ENCODE data around the gene ANKRD44. TPM values are rescaled to one million over a fixed set of nuclear protein-coding genes. Genes with fewer than 3 reads are reported as not detected.
A peak's percentile ranks its signal among the peaks of the same experiment; 100 is the strongest.

Gene ANKRD44
- total RNA-seq, 1 donor from 2014 or later = 3.4 TPM

GRCh38 chr2:197115325-197115724 is 195.3 kb downstream of the ANKRD44 start:
- no peak overlapping the region for H3K27ac ChIP-seq
- DNase-seq (ENCODE audit: low spot score) = no peak
- no peaks in the 10 kb centered on the region for H3K79me2 ChIP-seq (ENCODE audit: low read depth)
- Mint-ChIP-seq H3K27me3 (ENCODE audit: insufficient read depth, low read depth) (no peaks in the 10 kb centered on the region), H3K27ac (no peak overlapping the region), H3K4me1 (no peaks in the 10 kb centered on the region), H3K4me3 (no peak overlapping the region), H3K36me3 (no peaks in the 10 kb centered on the region), H3K9me3 (peaks cover 2% of the 10 kb centered on the region)
- H3K9me3 ChIP-seq (ENCODE audit: low read depth) = no peaks in the 10 kb centered on the region
- H4K20me1 ChIP-seq (ENCODE audit: low read depth) = no peaks in the 10 kb centered on the region
- H3K27me3 ChIP-seq = no peaks in the 10 kb centered on the region
- H3K36me3 ChIP-seq = no peaks in the 10 kb centered on the region
- no peak overlapping the region for H3K4me2 ChIP-seq
- TF ChIP-seq EZH2phosphoT487 (IDR thresholded peaks at IDR 0.05) = no peak
- no peak overlapping the region for H2AFZ ChIP-seq (replicated peaks)
- H3K4me3 ChIP-seq = no peak overlapping the region
- no peaks in the 10 kb centered on the region for H3K4me1 ChIP-seq
- no peak overlapping the region for H3K9ac ChIP-seq
- H3F3A ChIP-seq (ENCODE audit: low read depth) = no peaks in the 10 kb centered on the region

DNA sequence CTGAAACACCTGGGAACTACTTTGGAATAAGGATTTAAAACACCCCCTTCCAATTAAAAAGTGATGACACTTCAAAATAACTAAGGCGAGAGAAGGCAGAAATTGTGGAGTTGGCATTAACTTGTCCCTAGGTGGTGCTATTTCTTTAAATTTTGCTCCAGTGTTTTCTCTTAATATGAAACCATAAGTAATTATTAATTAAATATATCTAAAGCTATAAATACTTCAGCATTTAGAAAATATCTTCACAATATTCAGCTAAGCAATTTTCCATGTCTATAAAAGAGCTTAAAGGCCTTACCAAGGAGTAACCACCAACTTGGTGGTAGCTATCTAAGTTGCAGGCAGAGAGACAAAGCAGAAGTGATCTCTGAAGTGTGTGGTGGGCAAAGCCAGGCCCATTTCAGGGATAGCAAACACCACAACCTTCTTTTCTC is 197.3 kb downstream of the ANKRD44 start:
- Histone ChIP-seq H3F3A (ENCODE audit: low read depth) (no peaks in the 10 kb centered on the region), H3K9ac (no peak overlapping the region), H4K20me1 (ENCODE audit: low read depth) (no peaks in the 10 kb centered on the region), H3K4me1 (no peaks in the 10 kb centered on the region), H3K9me3 (ENCODE audit: low read depth) (no peaks in the 10 kb centered on the region), H3K4me2 (no peak overlapping the region), H3K79me2 (ENCODE audit: low read depth) (no peaks in the 10 kb centered on the region), H3K27me3 (no peaks in the 10 kb centered on the region), H3K27ac (no peak overlapping the region), H3K4me3 (no peak overlapping the region), H2AFZ (replicated peaks) (peak overlapping the region; percentile 57), H3K36me3 (no peaks in the 10 kb centered on the region)
- H3K9me3 Mint-ChIP-seq = peaks cover 2% of the 10 kb centered on the region
- DNase-seq (ENCODE audit: low spot score) = peak; percentile 27
- no peak overlapping the region for H3K27ac Mint-ChIP-seq
- H3K4me1 Mint-ChIP-seq = peaks cover 7% of the 10 kb centered on the region
- H3K27me3 Mint-ChIP-seq (ENCODE audit: insufficient read depth, low read depth) = no peaks in the 10 kb centered on the region
- no peak for TF ChIP-seq EZH2 (IDR thresholded peaks at IDR 0.05)
- TF ChIP-seq, protein P1, sequence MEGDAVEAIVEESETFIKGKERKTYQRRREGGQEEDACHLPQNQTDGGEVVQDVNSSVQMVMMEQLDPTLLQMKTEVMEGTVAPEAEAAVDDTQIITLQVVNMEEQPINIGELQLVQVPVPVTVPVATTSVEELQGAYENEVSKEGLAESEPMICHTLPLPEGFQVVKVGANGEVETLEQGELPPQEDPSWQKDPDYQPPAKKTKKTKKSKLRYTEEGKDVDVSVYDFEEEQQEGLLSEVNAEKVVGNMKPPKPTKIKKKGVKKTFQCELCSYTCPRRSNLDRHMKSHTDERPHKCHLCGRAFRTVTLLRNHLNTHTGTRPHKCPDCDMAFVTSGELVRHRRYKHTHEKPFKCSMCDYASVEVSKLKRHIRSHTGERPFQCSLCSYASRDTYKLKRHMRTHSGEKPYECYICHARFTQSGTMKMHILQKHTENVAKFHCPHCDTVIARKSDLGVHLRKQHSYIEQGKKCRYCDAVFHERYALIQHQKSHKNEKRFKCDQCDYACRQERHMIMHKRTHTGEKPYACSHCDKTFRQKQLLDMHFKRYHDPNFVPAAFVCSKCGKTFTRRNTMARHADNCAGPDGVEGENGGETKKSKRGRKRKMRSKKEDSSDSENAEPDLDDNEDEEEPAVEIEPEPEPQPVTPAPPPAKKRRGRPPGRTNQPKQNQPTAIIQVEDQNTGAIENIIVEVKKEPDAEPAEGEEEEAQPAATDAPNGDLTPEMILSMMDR (IDR thresholded peaks at IDR 0.05) = peak; percentile 70
- no peak for TF ChIP-seq EZH2phosphoT487 (IDR thresholded peaks at IDR 0.05)
- no peaks in the 10 kb centered on the region for H3K36me3 Mint-ChIP-seq
- no peak overlapping the region for H3K4me3 Mint-ChIP-seq

DNA sequence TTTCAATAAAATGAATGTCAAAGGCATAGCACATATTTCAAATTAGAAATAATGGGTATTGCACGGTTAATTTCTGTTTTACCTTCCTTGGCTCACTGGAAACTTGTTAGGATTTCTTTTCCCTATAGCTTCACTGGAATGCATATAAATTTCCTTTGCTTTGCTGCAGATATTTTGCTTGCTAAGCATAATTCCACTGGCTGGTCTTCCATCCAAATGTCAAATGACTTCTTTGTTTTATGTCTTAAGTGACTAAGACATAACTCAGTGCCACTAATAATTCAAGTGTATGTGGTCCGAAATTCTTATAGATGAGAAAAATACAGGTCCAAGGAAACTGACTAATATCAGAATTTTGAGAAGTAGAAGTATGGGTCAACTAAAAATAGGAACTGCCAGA is 201.3 kb downstream of the ANKRD44 start:
- Histone ChIP-seq H4K20me1 (ENCODE audit: low read depth) (no peaks in the 10 kb centered on the region), H3K36me3 (no peaks in the 10 kb centered on the region), H3K27me3 (no peaks in the 10 kb centered on the region), H3K4me1 (peaks cover 3% of the 10 kb centered on the region), H3K4me3 (no peak overlapping the region), H3K9ac (no peak overlapping the region), H3K9me3 (ENCODE audit: low read depth) (no peaks in the 10 kb centered on the region), H3K79me2 (ENCODE audit: low read depth) (no peaks in the 10 kb centered on the region), H3K27ac (no peak overlapping the region), H3K4me2 (no peak overlapping the region), H2AFZ (replicated peaks) (no peak overlapping the region), H3F3A (ENCODE audit: low read depth) (no peaks in the 10 kb centered on the region)
- no peak overlapping the region for H3K4me3 Mint-ChIP-seq
- peaks cover 15% of the 10 kb centered on the region for H3K4me1 Mint-ChIP-seq
- no peak for TF ChIP-seq EZH2phosphoT487 (IDR thresholded peaks at IDR 0.05)
- no peak for TF ChIP-seq EZH2 (IDR thresholded peaks at IDR 0.05)
- TF ChIP-seq, protein P1 (IDR thresholded peaks at IDR 0.05) = no peak
- no peaks in the 10 kb centered on the region for H3K9me3 Mint-ChIP-seq
- no peaks in the 10 kb centered on the region for H3K36me3 Mint-ChIP-seq
- H3K27ac Mint-ChIP-seq = no peak overlapping the region
- H3K27me3 Mint-ChIP-seq (ENCODE audit: insufficient read depth, low read depth) = no peaks in the 10 kb centered on the region
- DNase-seq (ENCODE audit: low spot score) = no peak

GRCh38 chr2:197108758-197109157 is 201.8 kb downstream of the ANKRD44 start:
- no peaks in the 10 kb centered on the region for H3K79me2 ChIP-seq (ENCODE audit: low read depth)
- no peaks in the 10 kb centered on the region for H3F3A ChIP-seq (ENCODE audit: low read depth)
- Mint-ChIP-seq H3K4me3 (no peak overlapping the region), H3K4me1 (peaks cover 15% of the 10 kb centered on the region), H3K27ac (no peak overlapping the region), H3K36me3 (no peaks in the 10 kb centered on the region), H3K9me3 (no peaks in the 10 kb centered on the region), H3K27me3 (ENCODE audit: insufficient read depth, low read depth) (no peaks in the 10 kb centered on the region)
- H4K20me1 ChIP-seq (ENCODE audit: low read depth) = no peaks in the 10 kb centered on the region
- no peak overlapping the region for H2AFZ ChIP-seq (replicated peaks)
- TF ChIP-seq EZH2phosphoT487 (IDR thresholded peaks at IDR 0.05) (no peak), EZH2 (IDR thresholded peaks at IDR 0.05) (no peak)
- TF ChIP-seq, protein P1 (IDR thresholded peaks at IDR 0.05) = no peak
- no peaks in the 10 kb centered on the region for H3K36me3 ChIP-seq
- no peaks in the 10 kb centered on the region for H3K9me3 ChIP-seq (ENCODE audit: low read depth)
- H3K4me3 ChIP-seq = no peak overlapping the region
- H3K4me2 ChIP-seq = no peak overlapping the region
- no peak overlapping the region for H3K9ac ChIP-seq
- no peaks in the 10 kb centered on the region for H3K27me3 ChIP-seq
- H3K4me1 ChIP-seq = peaks cover 3% of the 10 kb centered on the region
- no peak for DNase-seq (ENCODE audit: low spot score)
- H3K27ac ChIP-seq = no peak overlapping the region
